GM12878 (cell line): ENCODE measurements around the gene SUMF1. TPM values are rescaled to one million over a fixed set of nuclear protein-coding genes. Genes with fewer than 3 reads are reported as not detected.

Experiments used
- CHD2 ChIP-seq: IDR thresholded peaks from 2 replicates; pipeline ENCODE4 v1.6.1; 2011; ENCODE audit warnings: low read depth, low read length, improper control_type of control experiment, borderline replicate concordance
- EED ChIP-seq: sonication (generic); IDR thresholded peaks from 2 replicates; pipeline ENCODE4 v1.6.1; 2016; ENCODE audit warnings: antibody characterized with exemption, low read depth
- ESRRA ChIP-seq: IDR thresholded peaks from 2 replicates; pipeline ENCODE4 v1.6.1; 2012; ENCODE audit warnings: mild to moderate bottlenecking, low read length, improper control_type of control experiment
- EZH2 ChIP-seq: IDR thresholded peaks from 2 replicates; pipeline ENCODE4 v1.6.1; 2012; ENCODE audit warnings: low read depth, mild to moderate bottlenecking, control low read depth, inconsistent platforms, low read length, borderline replicate concordance; ENCODE audit not compliant: control insufficient read depth
- RUNX3 ChIP-seq: IDR thresholded peaks from 2 replicates; pipeline ENCODE4 v1.6.1; 2012; ENCODE audit warnings: low read length, inconsistent platforms
- ZBTB33 ChIP-seq: fragments of 450-650 bp; IDR thresholded peaks from 2 replicates; pipeline ENCODE4 v1.6.1; 2017; ENCODE audit warnings: mild to moderate bottlenecking
- polyA plus RNA-seq, 11 experiments: library from polyadenylated mRNA; depleted of rRNA in 4 of 11; unstranded in 6 of 11; stranded (reverse) in 5 of 11; fragments of >200 nt; fragmentation: Nextera tagmentation in 4 of 11; fragmentation: Illumina TruSeq in 1 of 11; extraction: Ambion mirVana in 4 of 11; extraction: Trizol in 1 of 11; gene quantifications; 1 replicate in 1 of 11; 2 replicates in 10 of 11; pipeline versions ENCODE4 v1.2.1 to v1.2.3, GENCODE V29; 2011 to 2016; ENCODE audit warnings: inconsistent platforms in 2 of 11, missing spikeins in 2 of 11, low read depth in 1 of 11
- total RNA-seq, 4 experiments: library from RNA; depleted of rRNA in 3 of 4; stranded (reverse); fragments of >200 nt in 3 of 4; fragmentation: Illumina TruSeq in 1 of 4; extraction: Trizol in 1 of 4; gene quantifications; 2 replicates each; pipeline versions ENCODE4 v1.2.1 to v1.2.3, GENCODE V29; 2013 to 2021

SUMF1 gene
- total and polyA plus RNA-seq, 10 of the 15 experiments (the other 5 are each of a cell fraction or from before 2014, with no cell fraction given): 3.2 to 14.3 (median 8.5) TPM

- no peak for TF ChIP-seq CHD2
- no peak for TF ChIP-seq RUNX3
- TF ChIP-seq EZH2: no peak
- no peak for TF ChIP-seq EED
- TF ChIP-seq ZBTB33: no peak
- no peak for TF ChIP-seq ESRRA
Measured at GRCh38 chr3:4505688-4506558, 38.9 kb upstream of the SUMF1 start (continued).
